Measurements from ENCODE around the gene HRH2. TPM values are rescaled to one million over a fixed set of nuclear protein-coding genes. Genes with fewer than 3 reads are reported as not detected.

HRH2 gene
- total RNA-seq, 1 donor from 2014 or later, result 7.5 TPM

GRCh38 chr5:175681045-175681967, 23.4 kb downstream of the HRH2 start:
- H3K9me3 ChIP-seq, result no peaks in the 10 kb centered on the region
- no peak overlapping the region for H3K27ac ChIP-seq
- no peaks in the 10 kb centered on the region for H3K36me3 ChIP-seq
- TF ChIP-seq CTCF (IDR thresholded peaks at IDR 0.05), result no peak
- H3K4me1 ChIP-seq, result peaks cover under 1 to 4% of the 10 kb centered on the region in 2 donors
- peak overlapping the region in 1 of 2 donors; percentile 26 for H3K4me3 ChIP-seq
- intact Hi-C loops (cut with DNase I), result no loop called here
- no peaks in the 10 kb centered on the region for H3K27me3 ChIP-seq
- no peak for DNase-seq (ENCODE audit: low spot score in 2 of 2)

- intact Hi-C loops (cut with DNase I), result no loop called here
- H3K9me3 ChIP-seq, result no peaks in the 10 kb centered on the region
Measured at GRCh38 chr5:175681968-175682340, 24.1 kb downstream of the HRH2 start.

GRCh38 chr5:175682664-175683063, 24.8 kb downstream of the HRH2 start:
- Histone ChIP-seq H3K27ac (no peak overlapping the region), H3K4me3 (no peak overlapping the region), H3K9me3 (no peaks in the 10 kb centered on the region), H3K36me3 (no peaks in the 10 kb centered on the region), H3K4me1 (peaks cover 7 to 10% of the 10 kb centered on the region in 2 donors), H3K27me3 (no peaks in the 10 kb centered on the region)
- intact Hi-C loops (cut with DNase I), result no loop called here
- no peak for DNase-seq (ENCODE audit: low spot score in 2 of 2)
- TF ChIP-seq CTCF (IDR thresholded peaks at IDR 0.05), result no peak

More at GRCh38 chr5:175681968-175682340, 24.1 kb downstream of the HRH2 start:
- Histone ChIP-seq H3K4me3 (peak overlapping the region in 1 of 2 donors; percentile 26), H3K27ac (no peak overlapping the region), H3K4me1 (peaks cover 4 to 7% of the 10 kb centered on the region in 2 donors), H3K36me3 (no peaks in the 10 kb centered on the region), H3K27me3 (no peaks in the 10 kb centered on the region)
- TF ChIP-seq CTCF (IDR thresholded peaks at IDR 0.05), result no peak
- no peak for DNase-seq (ENCODE audit: low spot score in 2 of 2)

- no peaks in the 10 kb centered on the region for H3K27me3 ChIP-seq
- no peak overlapping the region for H3K4me3 ChIP-seq
- no peak for DNase-seq (ENCODE audit: low spot score in 2 of 2)
- H3K27ac ChIP-seq, result no peak overlapping the region
- intact Hi-C loops (cut with DNase I), result no loop called here
- no peaks in the 10 kb centered on the region for H3K36me3 ChIP-seq
- H3K4me1 ChIP-seq, result peaks cover 7 to 10% of the 10 kb centered on the region in 2 donors
- no peak for TF ChIP-seq CTCF (IDR thresholded peaks at IDR 0.05)
- no peaks in the 10 kb centered on the region for H3K9me3 ChIP-seq
Measured at GRCh38 chr5:175683231-175683630, 25.4 kb downstream of the HRH2 start.

- no peaks in the 10 kb centered on the region for H3K36me3 ChIP-seq
- H3K9me3 ChIP-seq, result no peaks in the 10 kb centered on the region
- no peak overlapping the region for H3K4me3 ChIP-seq
- TF ChIP-seq CTCF (IDR thresholded peaks at IDR 0.05), result no peak
- H3K4me1 ChIP-seq, result peaks cover 9 to 12% of the 10 kb centered on the region in 2 donors
- H3K27me3 ChIP-seq, result no peaks in the 10 kb centered on the region
- H3K27ac ChIP-seq, result no peak overlapping the region
- no peak for DNase-seq (ENCODE audit: low spot score in 2 of 2)
- intact Hi-C loops (cut with DNase I), result no loop called here
Measured at GRCh38 chr5:175683921-175684320, 26.1 kb downstream of the HRH2 start.
